ENCODE results near the gene MCL1. TPM values are rescaled to one million over a fixed set of nuclear protein-coding genes. Genes with fewer than 3 reads are reported as not detected.
"Not testable (repeated sequence)": the region's sequence is repeated elsewhere in the genome, so short reads cannot be mapped to it uniquely, and the experiment has no call there.

The MCL1 gene
- total RNA-seq, 1 donor from 2014 or later: 212 TPM

DNA sequence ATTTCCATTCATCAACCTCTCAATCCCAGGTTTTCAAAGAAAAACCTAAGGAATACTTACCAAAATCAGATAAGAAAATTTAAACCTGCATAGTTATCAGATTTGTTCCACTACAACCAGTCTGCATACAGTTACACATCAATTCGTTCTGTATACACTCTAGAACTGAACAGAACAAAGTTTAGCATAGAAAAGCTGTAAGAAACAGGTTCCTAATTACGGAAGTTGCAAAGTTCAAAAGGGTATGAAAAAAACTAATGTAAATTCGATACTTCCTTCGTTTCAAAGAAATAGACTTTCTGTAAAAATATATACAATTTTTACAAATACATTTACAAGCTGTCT is 3.1 kb downstream of the MCL1 start:
- H3K4me3 Mint-ChIP-seq (ENCODE audit: low read depth): peak overlapping the region; percentile 95

DNA sequence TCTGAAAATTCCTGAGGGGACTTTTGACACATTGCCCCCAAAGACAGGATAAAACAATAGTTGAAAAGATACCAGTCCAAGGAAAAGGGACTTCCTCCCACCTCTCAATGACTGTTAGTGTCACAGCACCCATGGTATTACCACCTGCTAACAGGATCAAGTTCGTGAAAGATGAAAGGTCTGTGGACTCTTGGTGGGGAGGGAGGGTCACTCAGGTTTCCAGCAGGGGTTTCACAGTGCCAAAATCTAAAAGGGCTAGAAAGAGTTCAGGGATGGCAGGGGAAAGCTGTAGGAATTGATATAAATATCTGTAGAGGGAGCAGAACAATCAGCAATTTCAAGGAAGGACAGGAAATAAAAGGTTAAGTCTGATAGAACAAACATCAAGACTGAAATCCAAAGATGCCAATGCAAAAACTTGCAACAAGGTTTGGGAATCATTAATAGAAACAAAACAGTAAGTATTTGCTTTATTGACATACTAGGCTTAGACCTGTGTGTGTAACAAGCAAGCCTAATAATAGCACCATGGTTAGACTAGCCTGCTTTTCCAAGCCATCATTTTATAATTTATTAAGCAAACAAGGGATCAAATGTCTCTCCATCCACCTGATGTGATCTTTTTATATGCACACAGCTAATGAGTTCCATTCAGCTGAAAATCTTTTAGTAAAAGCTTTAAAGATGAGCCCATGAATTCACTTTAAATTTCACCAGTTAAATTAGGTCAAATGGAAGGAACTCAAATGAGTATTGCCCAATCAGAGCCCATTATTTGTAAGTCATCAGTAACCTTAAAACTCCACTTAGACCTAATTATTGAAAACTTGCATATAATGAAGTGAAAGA is 3.7 kb downstream of the MCL1 start:
- DNase-seq (ENCODE audit: low spot score, unreplicated experiment): no peak
- Mint-ChIP-seq H3K27me3 (no peaks in the 10 kb centered on the region), H3K36me3 (ENCODE audit: insufficient read depth) (peaks cover 53% of the 10 kb centered on the region), H3K4me1 (ENCODE audit: low read depth) (peaks cover 37% of the 10 kb centered on the region), H3K9me3 (ENCODE audit: low read depth) (no peaks in the 10 kb centered on the region), H3K4me3 (ENCODE audit: low read depth) (peak overlapping the region; percentile 95), H3K27ac (peak overlapping the region; percentile 97)
- TF ChIP-seq, protein P1, sequence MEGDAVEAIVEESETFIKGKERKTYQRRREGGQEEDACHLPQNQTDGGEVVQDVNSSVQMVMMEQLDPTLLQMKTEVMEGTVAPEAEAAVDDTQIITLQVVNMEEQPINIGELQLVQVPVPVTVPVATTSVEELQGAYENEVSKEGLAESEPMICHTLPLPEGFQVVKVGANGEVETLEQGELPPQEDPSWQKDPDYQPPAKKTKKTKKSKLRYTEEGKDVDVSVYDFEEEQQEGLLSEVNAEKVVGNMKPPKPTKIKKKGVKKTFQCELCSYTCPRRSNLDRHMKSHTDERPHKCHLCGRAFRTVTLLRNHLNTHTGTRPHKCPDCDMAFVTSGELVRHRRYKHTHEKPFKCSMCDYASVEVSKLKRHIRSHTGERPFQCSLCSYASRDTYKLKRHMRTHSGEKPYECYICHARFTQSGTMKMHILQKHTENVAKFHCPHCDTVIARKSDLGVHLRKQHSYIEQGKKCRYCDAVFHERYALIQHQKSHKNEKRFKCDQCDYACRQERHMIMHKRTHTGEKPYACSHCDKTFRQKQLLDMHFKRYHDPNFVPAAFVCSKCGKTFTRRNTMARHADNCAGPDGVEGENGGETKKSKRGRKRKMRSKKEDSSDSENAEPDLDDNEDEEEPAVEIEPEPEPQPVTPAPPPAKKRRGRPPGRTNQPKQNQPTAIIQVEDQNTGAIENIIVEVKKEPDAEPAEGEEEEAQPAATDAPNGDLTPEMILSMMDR (IDR thresholded peaks at IDR 0.05; ENCODE audit: unreplicated experiment): no peak

More for the DNA sequence above, 3.1 kb downstream of the MCL1 start:
- H3K27ac Mint-ChIP-seq: peak overlapping the region; percentile 100
- TF ChIP-seq, protein P1 (IDR thresholded peaks at IDR 0.05; ENCODE audit: unreplicated experiment): no peak
- peaks cover 53% of the 10 kb centered on the region for H3K36me3 Mint-ChIP-seq (ENCODE audit: insufficient read depth)
- DNase-seq (ENCODE audit: low spot score, unreplicated experiment): no peak
- peaks cover 37% of the 10 kb centered on the region for H3K4me1 Mint-ChIP-seq (ENCODE audit: low read depth)
- H3K27me3 Mint-ChIP-seq: no peaks in the 10 kb centered on the region
- H3K9me3 Mint-ChIP-seq (ENCODE audit: low read depth): no peaks in the 10 kb centered on the region

DNA sequence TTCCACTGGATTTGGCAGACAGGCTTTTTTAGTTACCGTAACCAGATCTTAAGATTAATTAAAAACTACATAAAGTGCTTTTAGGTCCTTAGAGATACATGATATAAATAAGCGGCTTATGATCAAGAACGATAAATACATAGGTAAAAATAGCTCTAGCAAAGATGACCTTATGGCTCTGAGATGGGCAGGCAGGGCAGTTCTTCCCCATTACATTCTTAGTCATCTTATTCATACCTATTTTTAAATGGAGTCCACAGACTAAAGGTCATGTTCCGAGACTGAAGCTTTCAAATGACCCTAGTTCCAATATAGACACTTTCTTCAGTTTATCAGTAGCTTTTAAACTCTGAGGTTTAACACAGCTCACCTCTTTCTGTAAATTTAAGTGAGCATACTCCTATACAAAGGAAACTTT is 4.3 kb downstream of the MCL1 start:
- H3K4me3 Mint-ChIP-seq (ENCODE audit: low read depth): peak overlapping the region; percentile 95
- H3K27ac Mint-ChIP-seq: peak overlapping the region; percentile 97
- no peaks in the 10 kb centered on the region for H3K9me3 Mint-ChIP-seq (ENCODE audit: low read depth)
- H3K4me1 Mint-ChIP-seq (ENCODE audit: low read depth): peaks cover 36% of the 10 kb centered on the region
- TF ChIP-seq, protein P1 (IDR thresholded peaks at IDR 0.05; ENCODE audit: unreplicated experiment): no peak
- DNase-seq (ENCODE audit: low spot score, unreplicated experiment): no peak
- H3K36me3 Mint-ChIP-seq (ENCODE audit: insufficient read depth): peaks cover 53% of the 10 kb centered on the region
- no peaks in the 10 kb centered on the region for H3K27me3 Mint-ChIP-seq

DNA sequence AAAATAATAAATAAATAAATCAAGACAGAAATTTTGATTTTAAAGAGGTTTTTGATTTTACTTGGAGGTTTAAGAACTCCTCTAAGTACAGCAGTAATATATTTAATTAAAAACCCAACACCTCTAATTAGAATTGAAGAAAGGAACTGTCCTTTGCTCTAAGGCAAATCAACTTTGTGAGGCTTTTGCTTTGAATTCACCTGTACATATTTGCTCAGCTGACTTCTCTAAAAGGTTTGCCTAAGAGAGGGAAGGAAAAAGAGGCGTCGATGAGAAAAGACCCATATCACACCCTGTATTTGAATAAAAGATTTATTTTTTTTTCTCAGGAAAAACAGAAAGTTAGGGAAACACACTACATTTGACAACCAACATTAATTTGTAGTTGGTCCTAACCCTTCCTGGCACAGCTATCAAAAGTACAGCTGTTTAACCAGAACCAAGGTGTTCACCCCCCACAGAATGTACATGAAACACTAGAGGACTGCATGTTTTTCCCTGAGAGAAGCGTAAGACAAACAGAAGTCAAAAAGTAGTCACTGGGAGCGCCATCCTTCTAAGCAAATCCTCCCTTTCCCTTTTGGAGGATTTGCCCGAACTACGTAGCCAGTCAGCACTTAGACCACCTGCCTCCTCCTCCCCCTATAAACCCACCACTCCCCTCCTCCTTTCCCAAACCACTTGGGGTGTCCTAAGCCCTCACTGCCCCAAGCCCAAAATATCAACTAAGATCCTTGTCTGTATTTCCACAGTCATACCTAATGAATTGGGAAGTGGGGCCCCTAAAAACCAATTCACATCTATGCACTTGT is 4.9 kb downstream of the MCL1 start:
- Mint-ChIP-seq H3K9me3 (ENCODE audit: low read depth) (no peaks in the 10 kb centered on the region), H3K27me3 (no peaks in the 10 kb centered on the region), H3K27ac (peak overlapping the region; percentile 97), H3K36me3 (ENCODE audit: insufficient read depth) (peaks cover 53% of the 10 kb centered on the region), H3K4me1 (ENCODE audit: low read depth) (peaks cover 41% of the 10 kb centered on the region), H3K4me3 (ENCODE audit: low read depth) (peak overlapping the region; percentile 95)
- no peak for DNase-seq (ENCODE audit: low spot score, unreplicated experiment)
- TF ChIP-seq, protein P1 (IDR thresholded peaks at IDR 0.05; ENCODE audit: unreplicated experiment): no peak

DNA sequence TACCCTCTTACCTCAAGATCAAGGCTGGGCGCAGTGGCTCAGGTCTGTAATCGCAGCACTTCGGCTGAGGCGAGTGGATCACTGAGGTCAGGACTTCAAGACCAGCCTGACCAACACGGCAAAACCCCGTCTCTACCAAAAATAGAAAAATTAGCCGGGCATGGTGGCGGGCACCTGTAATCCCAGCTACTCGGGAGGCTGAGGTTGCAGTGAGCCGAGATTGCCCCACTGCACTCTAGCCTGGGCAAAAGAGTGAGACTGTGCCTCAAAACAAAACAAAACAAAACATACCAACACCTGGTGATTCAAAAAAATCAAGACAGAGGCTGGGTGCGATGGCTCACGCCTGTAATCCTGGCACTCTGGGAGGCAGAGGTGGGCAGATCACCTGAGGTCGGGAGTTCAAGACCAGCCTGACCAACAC is 5.8 kb downstream of the MCL1 start:
- H3K27ac Mint-ChIP-seq: peak overlapping the region; percentile 90
- not testable (repeated sequence) for H3K27me3 Mint-ChIP-seq; H3K9me3 Mint-ChIP-seq (ENCODE audit: low read depth); DNase-seq (ENCODE audit: low spot score, unreplicated experiment); H3K4me3 Mint-ChIP-seq (ENCODE audit: low read depth)
- peaks cover 46% of the 10 kb centered on the region for H3K4me1 Mint-ChIP-seq (ENCODE audit: low read depth)
- H3K36me3 Mint-ChIP-seq (ENCODE audit: insufficient read depth): peaks cover 50% of the 10 kb centered on the region

Data from progenitor cell of endocrine pancreas (in vitro differentiated cells).